Bronchial epithelial cell (primary cell): ENCODE measurements around the gene ADGRV1. TPM values are rescaled to one million over a fixed set of nuclear protein-coding genes. Genes with fewer than 3 reads are reported as not detected.

Experiments
- DNase-seq: peaks from one replicate; pipeline ENCODE4 v3.0.0-alpha.2; 2010; ENCODE audit warnings: low read depth
- FAIRE-seq: peaks from 2 replicates; lab custom pipeline; 2011; peaks lifted over from hg19 to GRCh38; lab: Jason Lieb, UNC
- H3K27me3 ChIP-seq: 2 replicates; pipeline ENCODE4 v1.5.1; 2011; ENCODE audit warnings: low read length; ENCODE audit not compliant: control insufficient read depth, insufficient read depth
- H3K36me3 ChIP-seq: 2 replicates; pipeline ENCODE4 v1.5.1; 2011; ENCODE audit warnings: low read length; ENCODE audit not compliant: control insufficient read depth, insufficient read depth
- H3K4me3 ChIP-seq: 2 replicates; pipeline ENCODE4 v1.5.1; 2011; ENCODE audit warnings: mild to moderate bottlenecking, low read depth, low read length, control low read depth
- CTCF ChIP-seq: IDR thresholded peaks from 2 replicates; pipeline ENCODE4 v1.5.1; 2011; ENCODE audit warnings: mild to moderate bottlenecking, moderate library complexity, low read length, control low read depth, inconsistent platforms; ENCODE audit not compliant: insufficient read depth, severe bottlenecking
- total RNA-seq: library from RNA; depleted of rRNA; stranded (reverse); fragments of >200 nt; gene quantifications from 2 replicates; pipeline ENCODE4 v1.2.1, GENCODE V29; 2014

ADGRV1 gene
- total RNA-seq, 1 donor from 2014 or later: 1.6 TPM

- H3K4me3 ChIP-seq: no peak overlapping the region
- FAIRE-seq (no peak), DNase-seq (peak; percentile 33)
- no peaks in the 10 kb centered on the region for H3K27me3 ChIP-seq
- no peaks in the 10 kb centered on the region for H3K36me3 ChIP-seq
- no peak for TF ChIP-seq CTCF
Measured at GRCh38 chr5:90640484-90641059, 82.0 kb downstream of the ADGRV1 start.

- no peak for DNase-seq
- TF ChIP-seq CTCF: no peak
- H3K4me3 ChIP-seq: no peak overlapping the region
- H3K36me3 ChIP-seq: no peaks in the 10 kb centered on the region
- no peaks in the 10 kb centered on the region for H3K27me3 ChIP-seq
- no peak for FAIRE-seq
Measured at GRCh38 chr5:90641528-90641927, 82.9 kb downstream of the ADGRV1 start.

GRCh38 chr5:90642706-90643229 lies 84.2 kb downstream of the ADGRV1 start:
- no peak for TF ChIP-seq CTCF
- no peaks in the 10 kb centered on the region for H3K36me3 ChIP-seq
- H3K4me3 ChIP-seq: no peak overlapping the region
- no peak for FAIRE-seq
- no peak for DNase-seq
- H3K27me3 ChIP-seq: no peaks in the 10 kb centered on the region

- Histone ChIP-seq H3K4me3 (no peak overlapping the region), H3K27me3 (no peaks in the 10 kb centered on the region), H3K36me3 (no peaks in the 10 kb centered on the region)
- TF ChIP-seq CTCF: no peak
- FAIRE-seq (no peak), DNase-seq (no peak)
Measured at GRCh38 chr5:90644132-90644531, 85.5 kb downstream of the ADGRV1 start.

- no peak for DNase-seq
- Histone ChIP-seq H3K4me3 (no peak overlapping the region), H3K36me3 (no peaks in the 10 kb centered on the region), H3K27me3 (no peaks in the 10 kb centered on the region)
- FAIRE-seq: no peak
- no peak for TF ChIP-seq CTCF
Measured at GRCh38 chr5:90645024-90645610, 86.5 kb downstream of the ADGRV1 start.
